NCI-H2171 treated with DMSO at 0.1 percent for 48 hours (cell line): ENCODE results near the gene NCAN.

ENCODE experiments used
- DNase-seq: peaks from one replicate; lab custom pipeline; 2025; lab: John Stamatoyannopoulos, UW

Gene NCAN

DNA sequence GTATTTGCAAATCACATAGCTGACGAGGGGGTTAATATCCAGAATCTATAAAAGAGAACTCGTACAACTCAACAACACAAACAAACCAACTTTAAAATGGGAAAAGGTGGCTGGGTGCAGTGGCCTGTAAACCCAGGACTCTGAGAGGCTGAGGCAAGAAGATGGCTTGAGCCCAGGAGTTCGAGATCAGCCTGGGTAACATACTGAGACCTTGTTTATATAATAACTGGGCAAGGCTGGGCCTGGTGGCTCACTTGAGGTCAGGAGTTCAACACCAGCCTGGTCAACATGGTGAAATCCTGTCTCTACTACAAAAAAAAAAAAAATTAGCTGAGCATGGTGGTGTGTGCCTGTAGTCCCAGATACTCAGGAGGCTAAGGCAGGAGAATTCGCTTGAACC is 83.2 kb downstream of the NCAN start:
- DNase-seq: no peak

GRCh38 chr19:19296953-19297689 is 85.4 kb downstream of the NCAN start:
- DNase-seq: no peak

DNA sequence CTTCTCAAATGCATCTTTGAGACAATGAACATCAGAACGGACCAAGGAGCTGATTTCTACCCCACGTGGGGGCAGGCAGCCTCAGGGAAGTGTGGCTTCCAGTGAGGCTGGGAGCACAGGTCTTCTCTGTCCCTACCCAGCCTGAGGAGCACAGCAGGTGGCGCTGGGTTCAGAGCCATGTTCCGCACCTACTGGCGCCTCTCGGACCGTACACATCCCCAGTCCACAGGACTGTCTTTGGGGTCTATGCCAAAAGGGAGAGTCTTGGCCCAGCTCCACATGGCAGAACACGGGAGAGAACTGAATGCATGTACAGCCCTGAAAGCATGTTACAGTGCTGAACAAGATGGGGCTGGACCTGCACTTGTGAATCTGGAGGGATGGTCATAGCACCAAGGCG is 86.0 kb downstream of the NCAN start:
- DNase-seq: no peak

DNA sequence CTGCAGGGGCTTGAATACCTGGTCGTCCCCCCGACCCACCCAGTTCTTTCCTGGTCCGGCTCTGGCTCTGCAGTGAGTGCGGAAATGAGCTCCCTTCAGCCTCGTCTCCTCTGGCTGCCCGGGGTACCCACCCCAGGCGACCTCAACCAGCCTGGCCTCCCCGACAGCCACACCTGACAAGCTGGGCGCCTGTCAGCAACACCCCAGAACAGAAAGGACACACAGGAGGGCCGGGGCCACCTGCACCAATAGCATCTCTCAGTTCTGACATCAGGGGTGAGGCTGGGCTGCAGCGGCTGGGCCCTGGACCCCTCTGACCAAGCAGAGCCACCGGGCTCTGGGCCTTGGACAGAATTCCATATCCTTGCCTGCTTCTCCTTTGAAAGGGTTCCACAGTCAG is 88.9 kb downstream of the NCAN start:
- DNase-seq: no peak
